Iris pigment epithelial cell (primary cell): ENCODE data around the gene TAP2.
A peak's percentile ranks its signal among the peaks of the same experiment; 100 is the strongest.

ENCODE experiments used
- DNase-seq: peaks from one replicate; pipeline ENCODE4 v3.0.0-alpha.2; 2011; ENCODE audit warnings: low read depth

TAP2 gene

GRCh38 chr6:32854376-32855178 is 16.0 kb upstream of the TAP2 start:
- DNase-seq = peak; percentile 58

- peak; percentile 95 for DNase-seq
These were observed 15.2 kb upstream of the TAP2 start, which contains the start of the genes PSMB9 and TAP1 for GRCh38 chr6:32853541-32854375. PSMB9 (plus strand) TSS chr6:32854192; CDS start chr6:32854230, 38 bp downstream. TAP1 (minus strand) TSS chr6:32853704; CDS start chr6:32853636, 68 bp downstream.

GRCh38 chr6:32852844-32853540 is 14.5 kb upstream of the TAP2 start:
- peak; percentile 49 for DNase-seq

- DNase-seq = peak; percentile 7
These were observed 13.7 kb upstream of the TAP2 start for GRCh38 chr6:32852018-32852843.

- no peak for DNase-seq
These were observed 12.5 kb upstream of the TAP2 start for GRCh38 chr6:32851025-32851424.

GRCh38 chr6:32849126-32849525 is 10.6 kb upstream of the TAP2 start:
- no peak for DNase-seq

GRCh38 chr6:32847795-32848194 is 9.3 kb upstream of the TAP2 start:
- no peak for DNase-seq

- no peak for DNase-seq
These were observed 8.5 kb upstream of the TAP2 start for GRCh38 chr6:32847004-32847403.

- DNase-seq = no peak
These were observed 6.9 kb upstream of the TAP2 start for GRCh38 chr6:32845384-32845884.

- DNase-seq = no peak
These were observed 6.4 kb upstream of the TAP2 start for GRCh38 chr6:32844839-32845383.

GRCh38 chr6:32843979-32844838 is 5.7 kb upstream of the TAP2 start, which contains the start of gene PSMB8:
PSMB8 (minus strand) TSS chr6:32844047; CDS start chr6:32843996, 51 bp downstream.
- DNase-seq = peak; percentile 94

- peak; percentile 10 for DNase-seq
These were observed 4.9 kb upstream of the TAP2 start for GRCh38 chr6:32843331-32843978.

- DNase-seq = no peak
These were observed 4.2 kb upstream of the TAP2 start for GRCh38 chr6:32842690-32843089.

GRCh38 chr6:32842021-32842650 is 3.6 kb upstream of the TAP2 start:
- DNase-seq = no peak

GRCh38 chr6:32840604-32841246 is 2.2 kb upstream of the TAP2 start:
- DNase-seq = no peak

- DNase-seq = no peak
These were observed 817 bp upstream of the TAP2 start for GRCh38 chr6:32839356-32839755.

- peak; percentile 10 for DNase-seq
These were observed 857 bp downstream of the TAP2 start for GRCh38 chr6:32837651-32838113.

- no peak for DNase-seq
These were observed 1.7 kb downstream of the TAP2 start for GRCh38 chr6:32836873-32837272.
